GM18511 (cell line): ENCODE results near the gene PCDHAC1.
"Not testable (repeated sequence)": the region's sequence is repeated elsewhere in the genome, so short reads cannot be mapped to it uniquely, and the experiment has no call there.

Experiments used
- ATAC-seq: cut with Tn5 transposase; IDR thresholded peaks from one replicate; pipeline ENCODE4 v1.9.1; 2021; ENCODE audit warnings: mild to moderate bottlenecking, moderate library complexity; ENCODE audit not compliant: unreplicated experiment

Gene PCDHAC1, protein sequence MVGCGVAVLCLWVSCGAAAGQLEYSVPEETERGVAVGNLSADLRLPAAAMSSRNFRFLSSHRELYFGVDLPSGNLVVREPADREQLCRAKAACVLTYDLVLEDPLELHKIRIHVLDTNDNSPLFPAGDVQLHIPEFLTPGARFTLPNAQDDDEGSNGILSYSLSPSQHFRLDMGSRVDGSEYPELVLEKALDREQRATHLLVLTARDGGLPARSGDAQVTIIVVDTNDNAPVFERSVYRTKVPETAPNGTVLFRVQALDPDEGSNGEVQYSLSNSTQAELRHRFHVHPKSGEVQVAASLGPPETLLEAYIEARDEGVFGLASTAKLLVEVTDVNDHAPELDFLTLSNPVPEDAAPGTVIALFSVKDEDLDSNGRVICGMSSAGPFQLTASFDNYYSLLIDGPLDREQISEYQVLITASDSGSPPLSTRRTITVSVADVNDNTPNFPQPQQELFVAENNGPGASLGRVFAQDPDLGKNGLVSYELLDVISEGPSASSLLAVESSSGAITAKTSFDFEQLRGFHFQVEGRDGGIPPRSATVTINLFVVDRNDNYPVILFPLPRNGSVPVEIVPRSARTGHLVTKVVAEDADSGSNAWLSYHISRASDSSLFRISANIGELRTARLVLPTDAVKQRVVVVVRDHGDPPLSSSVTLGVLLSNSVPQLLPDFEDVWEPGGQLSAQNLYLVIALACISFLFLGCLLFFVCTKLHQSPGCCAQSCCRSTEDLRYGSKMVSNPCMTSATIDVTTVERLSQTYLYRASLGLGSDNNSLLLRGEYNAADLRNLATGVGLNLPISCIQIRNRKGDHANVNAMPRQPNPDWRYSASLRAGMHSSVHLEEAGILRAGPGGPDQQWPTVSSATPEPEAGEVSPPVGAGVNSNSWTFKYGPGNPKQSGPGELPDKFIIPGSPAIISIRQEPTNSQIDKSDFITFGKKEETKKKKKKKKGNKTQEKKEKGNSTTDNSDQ

DNA sequence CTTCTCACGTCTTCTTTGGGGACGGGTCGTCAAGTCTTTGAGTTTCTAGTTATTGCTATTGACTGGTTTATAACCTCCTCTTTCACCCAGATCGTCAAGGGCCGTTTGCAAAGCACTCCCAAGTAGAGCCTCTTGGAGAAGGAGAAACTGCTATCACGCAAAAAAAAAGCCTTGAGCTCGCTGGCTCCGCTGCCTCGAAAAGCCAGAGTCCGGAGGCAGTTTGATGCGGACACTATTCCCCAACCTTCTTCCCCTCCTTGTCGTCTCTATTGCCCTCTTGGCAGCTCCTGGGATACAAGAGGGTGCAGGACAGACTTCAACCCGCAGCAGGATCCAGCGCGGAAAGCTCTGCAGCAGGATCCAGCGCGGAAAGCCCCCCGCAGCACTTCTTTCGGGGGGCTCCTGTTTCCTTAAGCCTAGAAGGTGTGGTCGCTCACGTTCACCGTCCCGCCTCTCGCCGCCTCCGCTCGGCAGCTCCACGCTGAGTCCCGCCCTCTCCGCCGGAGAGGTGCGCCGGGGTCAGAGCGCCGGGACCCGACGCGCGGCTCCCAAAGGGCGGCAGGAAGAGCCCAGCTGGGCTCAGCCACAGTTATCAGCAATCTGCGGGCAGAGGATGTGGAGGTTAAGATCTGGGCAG, at the start of gene PCDHAC1:
PCDHAC1 (plus strand) TSS at position 494 of the 637 bp plus-strand sequence. CDS start 594 bp downstream, outside the sequence.
- ATAC-seq: no peak

DNA sequence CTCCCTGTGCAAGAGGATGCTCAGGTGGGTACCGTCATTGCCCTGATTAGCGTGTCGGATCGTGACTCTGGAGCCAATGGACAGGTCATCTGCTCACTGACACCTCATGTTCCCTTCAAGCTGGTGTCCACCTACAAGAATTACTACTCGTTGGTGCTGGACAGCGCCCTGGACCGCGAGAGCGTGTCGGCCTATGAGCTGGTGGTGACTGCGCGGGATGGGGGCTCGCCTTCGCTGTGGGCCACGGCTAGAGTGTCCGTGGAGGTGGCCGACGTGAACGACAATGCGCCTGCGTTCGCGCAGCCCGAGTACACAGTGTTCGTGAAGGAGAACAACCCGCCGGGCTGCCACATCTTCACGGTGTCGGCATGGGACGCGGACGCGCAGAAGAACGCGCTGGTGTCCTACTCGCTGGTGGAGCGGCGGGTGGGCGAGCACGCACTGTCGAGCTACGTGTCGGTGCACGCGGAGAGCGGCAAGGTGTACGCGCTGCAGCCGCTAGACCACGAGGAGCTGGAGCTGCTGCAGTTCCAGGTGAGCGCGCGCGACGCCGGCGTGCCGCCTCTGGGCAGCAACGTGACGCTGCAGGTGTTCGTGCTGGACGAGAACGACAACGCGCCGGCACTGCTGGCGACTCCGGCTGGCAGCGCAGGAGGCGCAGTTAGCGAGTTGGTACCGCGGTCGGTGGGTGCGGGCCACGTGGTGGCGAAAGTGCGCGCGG, 49.4 kb upstream of the PCDHAC1 start:
- not testable (repeated sequence) for ATAC-seq

DNA sequence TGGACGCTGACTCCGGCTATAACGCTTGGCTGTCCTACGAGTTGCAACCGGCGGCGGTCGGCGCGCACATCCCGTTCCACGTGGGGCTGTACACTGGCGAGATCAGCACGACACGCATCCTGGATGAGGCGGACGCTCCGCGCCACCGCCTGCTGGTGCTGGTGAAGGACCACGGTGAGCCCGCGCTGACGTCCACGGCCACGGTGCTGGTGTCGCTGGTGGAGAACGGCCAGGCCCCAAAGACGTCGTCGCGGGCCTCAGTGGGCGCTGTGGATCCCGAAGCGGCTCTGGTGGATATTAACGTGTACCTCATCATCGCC, 48.9 kb upstream of the PCDHAC1 start:
- no peak for ATAC-seq

DNA sequence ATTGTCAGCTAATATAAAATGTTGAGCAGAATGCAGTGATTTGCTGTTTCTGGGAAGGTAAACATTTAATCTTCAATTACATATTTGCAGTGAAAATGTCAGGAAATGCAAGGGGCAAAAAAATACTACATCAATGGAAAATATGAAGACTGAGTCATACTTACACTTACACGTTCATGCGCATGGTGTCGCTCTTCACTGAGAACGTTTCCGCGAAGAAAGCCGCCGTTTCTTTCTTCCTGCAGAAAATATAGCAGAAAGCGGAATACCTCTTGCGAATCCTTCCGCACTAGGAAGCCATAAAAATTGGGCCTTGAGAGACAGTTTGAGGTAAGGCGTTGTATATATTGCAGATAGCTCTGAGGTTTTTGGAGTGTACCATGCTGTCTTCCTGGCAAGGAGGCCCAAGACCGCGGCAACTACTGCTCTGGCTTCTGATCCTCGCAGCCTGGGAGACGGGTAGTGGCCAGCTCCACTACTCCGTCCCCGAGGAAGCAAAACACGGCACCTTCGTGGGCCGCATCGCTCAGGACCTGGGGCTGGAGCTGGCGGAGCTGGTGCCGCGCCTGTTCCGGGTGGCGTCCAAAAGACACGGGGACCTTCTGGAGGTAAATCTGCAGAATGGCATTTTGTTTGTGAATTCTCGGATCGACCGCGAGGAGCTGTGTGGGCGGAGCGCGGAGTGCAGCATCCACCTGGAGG, 44.1 kb upstream of the PCDHAC1 start, which contains the start of gene PCDHA13:
PCDHA13 (plus strand) TSS at position 236 of the 702 bp plus-strand sequence; CDS start at position 381, 145 bp downstream.
- no peak for ATAC-seq

DNA sequence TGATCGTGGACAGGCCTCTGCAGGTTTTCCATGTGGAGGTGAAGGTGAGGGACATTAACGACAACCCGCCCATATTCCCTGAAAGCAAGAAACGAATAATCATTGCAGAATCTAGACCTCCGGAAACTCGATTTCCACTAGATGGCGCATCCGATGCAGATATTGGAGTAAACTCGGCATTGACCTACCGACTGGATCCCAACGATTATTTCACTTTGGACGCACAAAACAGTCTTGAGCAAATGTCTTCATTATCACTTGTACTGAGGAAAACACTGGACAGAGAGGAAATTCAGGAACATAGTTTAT, 43.6 kb upstream of the PCDHAC1 start:
- ATAC-seq: no peak

DNA sequence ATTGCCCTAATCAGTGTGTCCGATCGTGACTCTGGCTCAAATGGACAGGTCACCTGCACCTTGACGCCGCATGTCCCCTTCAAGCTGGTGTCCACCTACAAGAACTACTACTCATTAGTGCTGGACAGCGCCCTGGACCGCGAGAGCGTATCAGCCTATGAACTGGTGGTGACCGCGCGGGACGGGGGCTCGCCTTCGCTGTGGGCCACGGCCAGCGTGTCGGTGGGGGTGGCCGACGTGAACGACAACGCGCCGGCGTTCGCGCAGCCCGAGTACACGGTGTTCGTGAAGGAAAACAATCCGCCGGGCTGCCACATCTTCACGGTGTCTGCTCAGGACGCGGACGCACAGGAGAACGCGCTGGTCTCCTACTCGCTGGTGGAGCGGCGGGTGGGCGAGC, 42.7 kb upstream of the PCDHAC1 start:
- no peak for ATAC-seq

DNA sequence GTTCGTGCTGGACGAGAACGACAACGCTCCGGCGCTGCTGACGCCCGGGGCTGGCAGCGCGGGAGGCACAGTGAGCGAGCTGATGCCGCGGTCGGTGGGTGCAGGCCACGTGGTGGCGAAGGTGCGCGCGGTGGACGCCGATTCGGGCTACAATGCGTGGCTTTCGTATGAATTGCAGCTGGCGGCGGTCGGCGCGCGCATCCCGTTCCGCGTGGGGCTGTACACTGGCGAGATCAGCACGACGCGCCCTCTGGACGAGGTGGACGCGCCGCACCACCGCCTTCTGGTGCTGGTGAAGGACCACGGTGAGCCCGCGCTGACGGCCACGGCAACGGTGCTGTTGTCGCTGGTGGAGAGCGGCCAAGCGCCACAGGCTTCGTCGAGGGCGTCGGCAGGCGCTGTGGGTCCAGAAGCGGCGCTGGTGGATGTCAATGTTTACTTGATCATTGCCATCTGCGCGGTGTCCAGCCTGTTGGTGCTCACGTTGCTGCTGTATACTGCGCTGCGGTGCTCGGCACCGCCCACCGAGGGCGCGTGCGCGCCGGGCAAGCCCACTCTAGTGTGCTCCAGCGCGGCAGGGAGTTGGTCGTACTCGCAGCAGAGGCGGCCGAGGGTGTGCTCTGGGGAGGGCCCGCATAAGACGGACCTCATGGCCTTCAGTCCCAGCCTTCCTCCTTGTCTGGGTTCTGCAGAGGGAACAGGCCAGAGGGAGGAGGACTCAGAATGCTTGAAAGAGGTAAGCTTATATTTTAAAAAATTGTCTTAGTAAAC, 42.0 kb upstream of the PCDHAC1 start:
- no peak for ATAC-seq

DNA sequence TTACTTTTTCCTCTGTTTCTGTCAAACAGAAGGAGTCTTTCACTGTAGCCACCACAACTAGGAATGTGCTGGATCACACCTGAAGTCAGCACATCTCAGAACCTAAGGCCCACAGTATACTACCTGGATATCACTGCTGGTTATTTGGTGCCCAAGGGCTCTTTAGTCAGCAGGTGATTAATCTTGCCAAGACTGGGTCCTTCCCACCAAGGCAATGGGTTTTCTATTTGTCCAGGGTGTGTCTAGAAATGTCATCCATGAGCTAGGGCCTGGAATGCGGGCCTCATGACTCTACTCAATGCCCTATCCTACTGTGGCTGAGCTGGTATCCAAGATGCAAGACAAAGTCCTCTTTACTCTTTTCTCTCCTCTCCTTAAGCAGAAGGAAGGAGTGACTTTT, 9.8 kb upstream of the PCDHAC1 start:
- no peak for ATAC-seq

DNA sequence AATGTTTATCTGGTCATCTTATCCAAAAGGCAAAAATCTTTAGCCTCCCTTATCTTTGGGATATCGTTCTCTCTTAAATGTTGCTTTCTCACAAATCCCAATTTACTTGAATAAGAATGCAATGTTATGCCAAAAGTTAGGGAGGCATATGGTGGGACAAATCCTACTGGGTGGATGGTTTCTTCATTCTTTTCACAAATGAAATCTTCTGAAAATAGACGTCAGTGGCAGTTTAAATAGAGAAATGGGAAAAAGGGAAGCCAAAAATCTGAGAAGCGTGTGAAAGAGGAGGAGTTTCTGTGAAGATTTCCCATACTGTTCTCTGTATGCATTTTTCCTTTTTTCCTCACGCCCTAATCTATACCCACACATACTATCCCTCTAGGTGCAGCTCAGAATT, 2.5 kb upstream of the PCDHAC1 start:
- no peak for ATAC-seq

DNA sequence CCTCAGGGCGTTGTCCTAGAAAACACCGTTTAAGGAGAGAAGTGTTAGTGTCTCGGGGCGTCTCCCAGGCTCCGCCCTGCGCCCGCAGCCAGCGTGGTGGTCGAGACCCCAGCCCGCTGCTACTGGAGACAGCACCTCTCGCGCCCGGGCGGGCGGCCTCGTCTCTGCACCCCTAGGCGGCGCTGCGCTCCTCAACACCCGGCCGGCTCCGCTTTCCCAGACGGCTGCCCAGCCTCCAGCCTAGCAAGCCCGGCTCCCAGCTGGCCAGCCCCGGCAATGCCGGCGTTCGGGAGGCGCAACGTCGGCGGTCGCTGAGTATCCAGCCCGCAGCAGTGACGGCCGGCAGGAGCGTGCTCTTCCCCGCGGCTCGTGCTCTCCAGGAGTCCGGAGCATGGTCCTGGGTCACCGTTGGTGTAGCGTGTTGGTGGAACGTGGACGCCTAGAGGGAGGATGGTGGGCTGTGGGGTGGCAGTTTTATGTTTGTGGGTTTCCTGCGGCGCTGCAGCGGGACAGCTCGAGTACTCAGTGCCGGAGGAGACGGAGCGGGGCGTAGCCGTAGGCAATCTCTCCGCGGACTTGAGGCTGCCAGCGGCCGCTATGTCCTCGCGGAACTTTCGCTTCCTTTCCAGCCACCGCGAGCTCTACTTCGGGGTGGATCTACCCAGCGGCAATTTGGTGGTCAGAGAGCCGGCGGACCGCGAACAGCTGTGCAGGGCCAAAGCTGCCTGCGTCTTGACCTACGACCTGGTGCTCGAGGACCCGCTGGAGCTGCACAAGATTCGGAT, 536 bp downstream of the PCDHAC1 start:
- no peak for ATAC-seq

DNA sequence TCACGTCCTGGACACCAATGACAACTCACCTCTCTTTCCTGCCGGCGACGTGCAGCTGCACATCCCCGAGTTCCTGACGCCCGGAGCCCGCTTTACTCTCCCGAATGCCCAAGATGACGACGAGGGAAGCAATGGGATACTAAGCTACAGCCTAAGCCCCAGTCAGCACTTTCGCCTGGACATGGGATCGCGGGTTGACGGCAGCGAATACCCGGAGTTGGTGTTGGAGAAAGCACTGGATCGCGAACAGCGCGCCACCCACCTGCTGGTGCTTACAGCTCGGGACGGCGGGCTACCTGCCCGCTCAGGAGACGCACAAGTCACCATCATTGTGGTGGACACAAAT, 1.1 kb downstream of the PCDHAC1 start:
- no peak for ATAC-seq

DNA sequence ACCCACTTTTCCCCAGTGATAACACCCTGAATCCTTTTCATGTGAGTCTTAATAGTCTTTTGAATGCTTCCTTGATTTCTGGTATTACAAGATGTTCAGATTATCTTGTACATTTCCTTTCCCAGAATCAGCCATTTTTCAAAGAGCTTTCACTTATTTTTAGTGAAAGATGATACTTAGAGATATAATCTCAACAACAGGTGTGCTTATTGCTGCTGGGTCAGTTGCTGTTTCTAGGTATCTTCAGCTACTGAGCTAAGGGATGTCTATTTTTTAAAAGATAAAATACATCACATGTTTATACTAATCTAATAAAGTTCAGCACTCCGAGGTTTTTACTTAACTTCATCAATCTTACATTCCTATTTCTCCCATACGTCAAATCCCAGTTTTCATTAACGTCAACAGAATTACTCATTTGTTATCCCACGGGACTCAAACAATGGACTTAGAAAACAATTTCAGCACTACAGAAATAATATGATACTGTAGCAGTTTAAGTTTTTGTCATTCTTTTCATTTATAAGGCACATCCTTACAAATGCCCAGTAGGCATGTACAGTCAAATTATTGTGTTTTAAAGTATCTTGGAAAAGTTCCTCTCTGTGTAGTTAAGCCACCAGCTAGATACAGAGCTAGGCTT, 9.0 kb downstream of the PCDHAC1 start:
- no peak for ATAC-seq

DNA sequence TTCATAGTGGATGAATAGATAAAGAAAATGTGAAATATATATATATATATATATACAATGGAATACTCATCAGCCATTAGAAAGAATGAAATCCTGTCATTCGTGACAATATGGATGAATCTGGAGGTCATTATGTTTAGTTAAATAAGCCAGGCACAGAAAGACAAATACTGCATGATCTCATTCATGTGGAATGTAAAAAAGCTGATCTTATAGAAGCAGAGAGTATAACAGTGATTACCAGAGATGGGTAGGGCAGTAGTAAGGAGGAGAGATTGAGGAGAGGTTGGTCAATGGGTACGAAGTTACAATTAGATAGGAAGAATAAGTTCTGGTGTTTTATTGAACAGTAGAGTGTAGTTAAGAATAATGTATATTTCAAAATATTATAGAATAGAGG, 20.5 kb downstream of the PCDHAC1 start:
- no peak for ATAC-seq

DNA sequence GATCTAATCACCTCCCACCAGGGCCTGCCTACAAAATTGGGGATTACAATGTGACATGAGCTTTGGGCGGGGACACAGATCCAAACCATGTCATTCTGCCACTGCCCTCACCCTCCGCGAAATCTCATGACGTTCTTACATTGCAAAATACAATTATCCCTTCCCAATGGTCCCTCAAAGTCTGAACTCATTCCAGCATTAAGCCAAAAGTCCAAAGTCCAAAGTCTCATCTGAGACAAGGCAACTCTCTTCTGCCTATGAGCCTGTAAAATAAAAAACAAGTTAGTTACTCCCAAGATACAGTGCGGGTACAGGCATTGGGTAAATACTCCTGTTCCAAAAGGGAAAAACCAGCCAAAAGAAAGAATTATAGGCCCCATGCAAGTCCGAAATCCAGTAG, 25.5 kb downstream of the PCDHAC1 start:
- no peak for ATAC-seq

DNA sequence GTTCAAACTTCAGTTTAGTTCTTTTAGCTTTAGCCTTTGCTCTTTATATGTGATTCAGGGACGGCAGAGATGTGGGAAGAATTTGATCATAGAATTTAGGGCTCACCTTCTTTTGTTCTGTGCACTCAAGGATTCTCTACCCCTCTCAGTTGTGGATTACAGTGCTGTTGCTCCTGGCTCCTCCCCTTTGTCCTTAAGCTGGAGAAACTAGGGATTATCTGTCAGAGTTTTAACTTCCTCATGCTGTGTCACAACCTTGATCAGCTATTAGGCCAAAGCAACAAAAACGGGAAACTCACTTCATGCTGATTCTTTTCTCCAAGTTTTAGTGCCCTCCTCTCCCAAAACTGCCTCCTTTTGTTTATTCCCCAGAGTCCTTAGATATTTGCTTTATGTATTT, 27.1 kb downstream of the PCDHAC1 start:
- no peak for ATAC-seq

DNA sequence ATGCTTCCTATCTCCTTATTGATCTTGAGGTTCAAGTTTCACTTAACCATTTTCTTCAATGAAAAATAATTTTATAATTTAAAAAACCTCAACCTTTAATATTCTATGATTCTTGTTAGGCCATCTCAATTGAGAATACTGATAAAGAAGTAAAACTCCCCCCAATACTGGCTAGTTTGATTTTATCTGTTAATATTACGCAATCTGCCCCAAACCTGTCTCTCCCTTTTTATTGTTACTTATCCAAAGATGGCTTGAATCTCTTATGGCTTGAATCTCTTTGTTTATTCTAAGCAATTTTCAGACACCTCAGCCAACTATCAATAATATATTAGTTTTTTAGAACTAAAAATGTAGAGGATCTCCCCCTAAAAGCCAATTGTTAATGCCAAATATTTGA, 36.1 kb downstream of the PCDHAC1 start:
- no peak for ATAC-seq

DNA sequence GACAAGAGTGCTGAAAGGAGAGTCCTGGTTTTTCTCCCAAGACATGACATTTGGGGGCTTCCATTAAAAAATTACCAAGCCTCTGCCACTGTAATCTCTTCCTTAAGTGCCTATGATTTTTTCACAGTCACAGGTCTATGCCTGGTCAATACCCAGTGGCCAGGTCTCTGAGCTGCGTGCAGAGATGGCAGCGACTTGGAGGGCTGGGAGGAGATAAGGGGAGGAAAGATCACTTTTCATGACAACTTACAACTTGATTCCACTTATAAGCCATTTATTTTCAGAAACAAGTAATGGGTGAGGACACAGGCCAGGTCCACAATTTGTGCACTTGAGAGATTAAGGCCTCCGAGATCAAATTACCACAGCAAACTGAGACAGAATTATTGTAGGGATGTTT, 38.3 kb downstream of the PCDHAC1 start:
- ATAC-seq: no peak

DNA sequence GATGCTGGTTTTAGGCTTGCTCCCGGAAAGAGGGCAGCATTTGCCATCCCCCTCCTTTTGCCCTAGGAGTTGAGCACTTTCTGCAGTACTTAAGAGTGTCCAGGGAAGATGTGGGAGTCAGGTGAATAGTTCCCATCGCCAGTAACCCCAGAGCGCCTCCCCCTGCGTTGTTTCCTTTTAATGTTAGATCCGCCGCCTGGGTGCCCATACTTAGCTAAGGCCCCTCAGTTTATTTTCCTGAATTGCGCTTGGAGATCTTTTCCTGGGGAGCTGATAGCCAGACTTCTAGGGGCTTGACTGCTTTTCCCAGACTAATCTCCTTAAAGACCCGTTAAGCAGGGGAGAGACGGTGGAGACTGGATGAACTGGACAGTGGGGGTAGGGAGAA, 39.8 kb downstream of the PCDHAC1 start:
- ATAC-seq: no peak
